Tibial nerve (tissue), 4 donors: ENCODE data around the gene TMEM17.

ENCODE experiments used
- EP300 ChIP-seq, 2 donors: sonication (generic); formaldehyde crosslinking; IDR thresholded peaks; one replicate each; pipeline ENCODE4 v1.6.1; 2017; ENCODE audit warnings: antibody characterized with exemption in 2 of 2, mild to moderate bottlenecking in 1 of 2
- POLR2A ChIP-seq, 2 donors: fragments of 450-650 bp; IDR thresholded peaks; one replicate each; pipeline ENCODE4 v1.6.1; 2017; ENCODE audit warnings: antibody characterized with exemption in 2 of 2, mild to moderate bottlenecking in 2 of 2, moderate library complexity in 2 of 2
- TF ChIP-seq, protein P1 (sequence below), 5 experiments: fragments of 200-600 bp in 3 of 5; fragments of 450-650 bp in 2 of 5; sonication (generic) in 3 of 5; IDR thresholded peaks; one replicate each; pipeline ENCODE4 v1.5.1; 2016 to 2019; ENCODE audit warnings: antibody characterized with exemption in 5 of 5, mild to moderate bottlenecking in 3 of 5, moderate library complexity in 2 of 5

DNA sequence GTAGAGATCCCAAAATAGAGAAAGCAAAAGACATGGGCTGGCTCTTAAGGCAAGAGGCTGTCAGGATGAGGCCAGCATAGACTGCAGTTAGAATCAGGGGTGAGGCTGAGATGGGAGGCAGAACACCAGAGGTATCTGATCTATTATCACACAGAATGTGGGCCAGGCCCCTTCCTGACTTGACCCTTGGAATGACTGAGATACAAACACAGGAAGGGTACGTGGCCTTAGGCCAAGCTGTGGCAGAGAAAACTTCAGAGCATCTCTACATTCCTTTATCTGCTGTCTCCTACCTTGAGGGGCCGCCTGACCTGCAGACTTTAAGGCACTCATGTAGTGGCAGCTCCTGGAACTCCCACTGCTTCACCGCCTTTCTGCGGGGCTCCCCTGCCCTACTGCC, 28.4 kb downstream of the TMEM17 start:
- TF ChIP-seq, protein P1, sequence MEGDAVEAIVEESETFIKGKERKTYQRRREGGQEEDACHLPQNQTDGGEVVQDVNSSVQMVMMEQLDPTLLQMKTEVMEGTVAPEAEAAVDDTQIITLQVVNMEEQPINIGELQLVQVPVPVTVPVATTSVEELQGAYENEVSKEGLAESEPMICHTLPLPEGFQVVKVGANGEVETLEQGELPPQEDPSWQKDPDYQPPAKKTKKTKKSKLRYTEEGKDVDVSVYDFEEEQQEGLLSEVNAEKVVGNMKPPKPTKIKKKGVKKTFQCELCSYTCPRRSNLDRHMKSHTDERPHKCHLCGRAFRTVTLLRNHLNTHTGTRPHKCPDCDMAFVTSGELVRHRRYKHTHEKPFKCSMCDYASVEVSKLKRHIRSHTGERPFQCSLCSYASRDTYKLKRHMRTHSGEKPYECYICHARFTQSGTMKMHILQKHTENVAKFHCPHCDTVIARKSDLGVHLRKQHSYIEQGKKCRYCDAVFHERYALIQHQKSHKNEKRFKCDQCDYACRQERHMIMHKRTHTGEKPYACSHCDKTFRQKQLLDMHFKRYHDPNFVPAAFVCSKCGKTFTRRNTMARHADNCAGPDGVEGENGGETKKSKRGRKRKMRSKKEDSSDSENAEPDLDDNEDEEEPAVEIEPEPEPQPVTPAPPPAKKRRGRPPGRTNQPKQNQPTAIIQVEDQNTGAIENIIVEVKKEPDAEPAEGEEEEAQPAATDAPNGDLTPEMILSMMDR (IDR thresholded peaks at IDR 0.05) = no peak
- TF ChIP-seq EP300 (IDR thresholded peaks at IDR 0.05) (no peak), POLR2A (IDR thresholded peaks at IDR 0.05) (no peak)
